Endothelial cell (in vitro differentiated cells): ENCODE results near the gene MROH9. TPM values are rescaled to one million over a fixed set of nuclear protein-coding genes. Genes with fewer than 3 reads are reported as not detected.

Experiments
- DNase-seq: peaks from one replicate; pipeline ENCODE4 v3.0.0; 2021; ENCODE audit warnings: low spot score
- H3K27ac Mint-ChIP-seq: one replicate; pipeline ENCODE4 v1.8.0; 2021; ENCODE audit warnings: mixed read lengths, inconsistent platforms; ENCODE audit not compliant: unreplicated experiment
- H3K27me3 Mint-ChIP-seq: one replicate; pipeline ENCODE4 v1.8.0; 2021; ENCODE audit warnings: mild to moderate bottlenecking, moderate library complexity, mixed read lengths, inconsistent platforms; ENCODE audit not compliant: unreplicated experiment
- H3K36me3 Mint-ChIP-seq: one replicate; pipeline ENCODE4 v1.8.0; 2021; ENCODE audit warnings: mild to moderate bottlenecking, low read depth, mixed read lengths, inconsistent platforms; ENCODE audit not compliant: unreplicated experiment
- H3K4me1 Mint-ChIP-seq: one replicate; pipeline ENCODE4 v1.8.0; 2021; ENCODE audit warnings: mild to moderate bottlenecking, mixed read lengths, inconsistent platforms; ENCODE audit not compliant: unreplicated experiment
- H3K4me3 Mint-ChIP-seq: one replicate; pipeline ENCODE4 v1.8.0; 2021; ENCODE audit warnings: mild to moderate bottlenecking, mixed read lengths, inconsistent platforms; ENCODE audit not compliant: unreplicated experiment
- H3K9me3 Mint-ChIP-seq: one replicate; pipeline ENCODE4 v1.8.0; 2021; ENCODE audit warnings: mixed read lengths, inconsistent platforms; ENCODE audit not compliant: unreplicated experiment
- CTCF ChIP-seq: fragments of 200-600 bp; sonication (generic); IDR thresholded peaks from one replicate; pipeline ENCODE4 v1.5.0; 2021; ENCODE audit warnings: antibody characterized with exemption; ENCODE audit not compliant: unreplicated experiment
- total RNA-seq: library from RNA; stranded (reverse); fragmentation: NEBNext Ultra II Directional; extraction: Animal tissue kit (Norgen Biotek cat#: 25700); gene quantifications from one replicate; pipeline ENCODE4 v1.2.1, GENCODE V29; 2021; ENCODE audit not compliant: unreplicated experiment

The MROH9 gene
- total RNA-seq, 1 donor from 2014 or later, result not detected

- H3K4me1 Mint-ChIP-seq, result no peaks in the 10 kb centered on the region
- no peak overlapping the region for H3K27ac Mint-ChIP-seq
- no peak for DNase-seq
- H3K9me3 Mint-ChIP-seq, result no peaks in the 10 kb centered on the region
- H3K36me3 Mint-ChIP-seq, result no peaks in the 10 kb centered on the region
- no peak for TF ChIP-seq CTCF
- H3K4me3 Mint-ChIP-seq, result no peak overlapping the region
- H3K27me3 Mint-ChIP-seq, result no peaks in the 10 kb centered on the region
Observed at GRCh38 chr1:171084870-171085269, 149.5 kb downstream of the MROH9 start.

- Mint-ChIP-seq H3K27me3 (peaks cover 3% of the 10 kb centered on the region), H3K4me1 (no peaks in the 10 kb centered on the region), H3K27ac (no peak overlapping the region), H3K36me3 (no peaks in the 10 kb centered on the region), H3K4me3 (no peak overlapping the region), H3K9me3 (no peaks in the 10 kb centered on the region)
- TF ChIP-seq CTCF, result no peak
- DNase-seq, result no peak
Observed at GRCh38 chr1:171087896-171088295, 152.6 kb downstream of the MROH9 start.

DNA sequence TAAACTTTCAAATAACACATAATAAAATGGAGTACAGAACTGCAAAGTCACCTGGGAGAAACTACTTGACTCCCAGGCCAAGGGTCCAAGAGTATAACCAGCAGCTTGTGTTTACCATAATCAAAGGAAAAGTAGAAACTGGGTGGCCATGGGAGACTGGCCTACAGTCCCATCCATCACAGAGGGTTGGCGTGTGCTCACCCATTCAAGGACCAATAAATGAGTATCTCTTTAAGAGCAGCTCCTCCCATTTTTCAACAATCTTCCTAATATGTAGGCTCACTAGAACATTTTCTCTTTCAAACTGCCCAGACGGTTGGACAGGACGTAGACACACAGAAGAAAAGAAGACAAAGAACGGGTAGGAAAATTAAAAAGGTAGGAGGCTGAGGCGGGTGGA is 155.3 kb downstream of the MROH9 start, which contains the start of gene FMO3:
Gene FMO3, plus strand, starts transcription at position 302 of the 400 bp plus-strand sequence. CDS start 1,754 bp downstream, outside the sequence.
- no peak for TF ChIP-seq CTCF
- no peak for DNase-seq
- H3K36me3 Mint-ChIP-seq, result no peaks in the 10 kb centered on the region
- H3K27me3 Mint-ChIP-seq, result peaks cover 3% of the 10 kb centered on the region
- H3K9me3 Mint-ChIP-seq, result no peaks in the 10 kb centered on the region
- H3K4me3 Mint-ChIP-seq, result no peak within 1 kb of the TSS
- H3K4me1 Mint-ChIP-seq, result no peaks in the 10 kb centered on the region
- no peak within 1 kb of the TSS for H3K27ac Mint-ChIP-seq

DNA sequence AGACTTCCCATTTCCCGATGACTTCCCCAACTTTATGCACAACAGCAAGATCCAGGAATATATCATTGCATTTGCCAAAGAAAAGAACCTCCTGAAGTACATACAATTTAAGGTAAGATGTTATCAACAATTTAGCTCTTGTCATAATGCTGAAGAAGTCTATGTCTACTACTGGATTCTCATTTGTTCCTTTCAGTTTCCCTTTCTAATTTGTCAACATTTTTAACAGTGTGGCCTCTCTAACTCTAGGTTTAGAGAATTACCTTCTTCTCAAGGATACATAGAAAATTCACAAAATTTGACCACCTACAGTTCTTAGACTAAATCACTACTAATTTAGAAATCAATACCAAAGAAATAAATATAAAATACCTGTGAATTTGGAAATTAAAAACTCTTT is 168.5 kb downstream of the MROH9 start:
- no peak for DNase-seq
- Mint-ChIP-seq H3K36me3 (no peaks in the 10 kb centered on the region), H3K4me1 (no peaks in the 10 kb centered on the region), H3K27ac (no peak overlapping the region), H3K9me3 (no peaks in the 10 kb centered on the region), H3K4me3 (no peak overlapping the region), H3K27me3 (no peaks in the 10 kb centered on the region)
- no peak for TF ChIP-seq CTCF

DNA sequence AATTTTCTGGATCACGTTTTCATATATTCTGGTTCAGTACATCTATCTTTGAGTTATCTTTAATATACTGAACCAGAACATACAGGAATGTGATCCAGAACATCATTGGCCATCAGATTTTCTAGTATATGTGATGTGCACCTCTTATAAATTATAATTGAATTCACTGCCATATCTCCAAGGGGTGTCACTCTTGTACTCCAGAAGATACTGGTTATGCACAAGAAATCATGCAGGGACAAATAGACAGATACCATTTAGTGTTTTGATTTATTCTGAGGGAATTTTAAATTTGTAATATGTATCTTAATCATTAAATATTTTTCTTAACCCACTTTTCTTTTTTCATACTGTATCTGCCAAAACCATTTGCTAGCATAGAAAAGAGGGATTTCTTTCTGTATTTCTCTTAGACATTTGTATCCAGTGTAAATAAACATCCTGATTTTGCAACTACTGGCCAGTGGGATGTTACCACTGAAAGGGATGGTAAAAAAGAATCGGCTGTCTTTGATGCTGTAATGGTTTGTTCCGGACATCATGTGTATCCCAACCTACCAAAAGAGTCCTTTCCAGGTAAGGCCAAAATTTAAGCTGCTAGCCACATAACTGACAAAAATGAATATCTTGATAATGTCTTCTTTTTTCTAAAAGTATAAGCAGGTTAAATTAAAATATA is 172.1 kb downstream of the MROH9 start:
- no peaks in the 10 kb centered on the region for H3K9me3 Mint-ChIP-seq
- TF ChIP-seq CTCF, result no peak
- no peak for DNase-seq

More for the DNA sequence above, 172.1 kb downstream of the MROH9 start:
- Mint-ChIP-seq H3K27me3 (no peaks in the 10 kb centered on the region), H3K4me1 (no peaks in the 10 kb centered on the region), H3K27ac (no peak overlapping the region), H3K4me3 (no peak overlapping the region), H3K36me3 (no peaks in the 10 kb centered on the region)
